Natural killer cell (primary cell): ENCODE results near the gene SLC35F5. TPM values are rescaled to one million over a fixed set of nuclear protein-coding genes. Genes with fewer than 3 reads are reported as not detected.
A peak's percentile ranks its signal among the peaks of the same experiment; 100 is the strongest.

ENCODE experiments used
- ATAC-seq, 3 donors: fragments of 150-1000 bp in 2 of 3; fragments of 200-7000 bp in 1 of 3; cut with Tn5 transposase; 1 replicate in 1 of 3; 2 replicates in 2 of 3; pipeline ENCODE4 v1.10.0; 2021; ENCODE audit warnings: mild to moderate bottlenecking in 2 of 3, moderate library complexity in 2 of 3
- DNase-seq, 2 donors: peaks; one replicate each; pipeline versions ENCODE4 v3.0.0 to v3.0.0-alpha.2; 2013 to 2021; ENCODE audit warnings: mixed read lengths in 1 of 2
- H3K27ac ChIP-seq: one replicate; pipeline ENCODE4 v1.5.1; 2013; ENCODE audit warnings: mild to moderate bottlenecking, low read length
- H3K27me3 ChIP-seq: one replicate; pipeline ENCODE4 v1.6.1; 2013; ENCODE audit warnings: low read length; ENCODE audit not compliant: control insufficient read depth, insufficient read depth
- H3K36me3 ChIP-seq: one replicate; pipeline ENCODE4 v1.6.1; 2013; ENCODE audit warnings: low read length; ENCODE audit not compliant: control insufficient read depth, insufficient read depth
- H3K4me1 ChIP-seq: one replicate; pipeline ENCODE4 v1.6.1; 2013; ENCODE audit warnings: low read length; ENCODE audit not compliant: control insufficient read depth, insufficient read depth
- H3K4me3 ChIP-seq: one replicate; pipeline ENCODE4 v1.5.1; 2013; ENCODE audit warnings: low read length
- H3K9me3 ChIP-seq: one replicate; pipeline ENCODE4 v1.6.1; 2013; ENCODE audit warnings: low read length; ENCODE audit not compliant: control insufficient read depth, insufficient read depth
- H3K27ac Mint-ChIP-seq, 2 donors: one replicate each; pipeline ENCODE4 v1.8.0; 2022; ENCODE audit warnings: mild to moderate bottlenecking in 2 of 2, mixed read lengths in 2 of 2, moderate library complexity in 1 of 2
- H3K27me3 Mint-ChIP-seq, 2 donors: one replicate each; pipeline ENCODE4 v1.8.0; 2022; ENCODE audit warnings: low read depth in 2 of 2, mixed read lengths in 2 of 2
- H3K36me3 Mint-ChIP-seq: one replicate; pipeline ENCODE4 v1.8.0; 2022; ENCODE audit warnings: mixed read lengths
- H3K4me1 Mint-ChIP-seq, 2 donors: one replicate each; pipeline ENCODE4 v1.8.0; 2022; ENCODE audit warnings: mixed read lengths in 2 of 2
- H3K4me3 Mint-ChIP-seq: one replicate; pipeline ENCODE4 v1.8.0; 2022; ENCODE audit warnings: mild to moderate bottlenecking, moderate library complexity, mixed read lengths
- H3K9me3 Mint-ChIP-seq, 2 donors: one replicate each; pipeline ENCODE4 v1.8.0; 2022; ENCODE audit warnings: mixed read lengths in 2 of 2
- WGBS: methylation state at CpG from one replicate; pipeline ENCODE4 v1.1.7; 2013; ENCODE audit warnings: missing lambda C conversion rate; ENCODE audit not compliant: insufficient coverage; 5-methylcytosine and 5-hydroxymethylcytosine counted together
- intact Hi-C: fragments of 100-400 bp; cut with micrococcal nuclease; formaldehyde crosslinking; loops from one replicate; pipeline ENCODE4 v1.14.2; 2022
- total RNA-seq, 4 donors: library from RNA; stranded (reverse); fragments of 120-200 nt in 1 of 4; gene quantifications; one replicate each; pipeline versions ENCODE4 v1.2.3 to v1.2.4, GENCODE V29; 2013 to 2022
- TF ChIP-seq, protein P1 (sequence below): fragments of 200-600 bp; IDR thresholded peaks from one replicate; pipeline ENCODE4 v1.8.0; 2022; ENCODE audit warnings: antibody characterized with exemption

Gene SLC35F5
- total RNA-seq, 3 donors from 2014 or later (not counting 1 experiment from before 2014, with no cell fraction given) = 42.0 to 48.9 (median 42.3) TPM

DNA sequence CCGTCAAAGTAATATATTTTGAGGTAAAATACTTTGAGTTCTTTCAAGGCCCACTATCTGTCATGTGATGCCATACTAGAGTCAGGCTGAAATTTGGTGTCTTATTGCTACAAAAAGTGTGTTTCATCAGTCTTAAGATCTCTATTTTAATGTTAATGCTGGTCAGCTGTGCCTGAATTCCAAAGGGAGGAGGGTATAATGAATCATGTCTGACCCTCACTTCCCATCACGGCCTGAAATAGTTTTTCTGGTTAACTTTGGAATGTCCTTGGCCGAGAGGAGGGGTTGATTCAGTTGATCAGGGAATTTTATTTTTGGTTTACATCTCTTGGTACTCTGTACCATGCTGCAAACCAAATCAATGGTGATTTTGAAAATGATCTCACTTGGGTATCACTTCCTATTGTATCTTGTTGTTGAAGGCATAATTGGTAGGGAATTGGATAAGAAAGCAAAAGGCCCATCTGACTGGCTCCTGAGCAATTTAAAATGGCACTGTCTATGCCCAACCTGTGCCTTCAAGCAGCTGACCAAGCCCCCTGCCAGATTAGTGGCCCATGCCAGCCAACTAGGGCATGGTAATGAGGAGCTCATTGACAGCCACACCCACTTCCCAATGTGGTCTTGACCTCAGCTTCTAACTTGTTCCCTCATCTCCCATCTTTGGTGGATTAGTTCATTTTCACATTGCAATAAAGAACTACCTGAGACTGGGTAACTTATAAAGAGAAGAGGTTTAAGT is 6.1 kb upstream of the SLC35F5 start:
- Mint-ChIP-seq H3K4me3 (no peak overlapping the region), H3K27me3 (peaks cover 0 to 2% of the 10 kb centered on the region in 2 donors), H3K9me3 (no peaks in the 10 kb centered on the region), H3K36me3 (no peaks in the 10 kb centered on the region), H3K4me1 (no peaks in the 10 kb centered on the region), H3K27ac (no peak overlapping the region)
- DNase-seq = no peak
- ATAC-seq = no peak
- Histone ChIP-seq H3K4me1 (peaks cover under 1% of the 10 kb centered on the region), H3K27me3 (no peaks in the 10 kb centered on the region), H3K27ac (no peak overlapping the region), H3K36me3 (no peaks in the 10 kb centered on the region), H3K4me3 (no peak overlapping the region), H3K9me3 (no peaks in the 10 kb centered on the region)
- intact Hi-C loops = no loop called here
- TF ChIP-seq, protein P1, sequence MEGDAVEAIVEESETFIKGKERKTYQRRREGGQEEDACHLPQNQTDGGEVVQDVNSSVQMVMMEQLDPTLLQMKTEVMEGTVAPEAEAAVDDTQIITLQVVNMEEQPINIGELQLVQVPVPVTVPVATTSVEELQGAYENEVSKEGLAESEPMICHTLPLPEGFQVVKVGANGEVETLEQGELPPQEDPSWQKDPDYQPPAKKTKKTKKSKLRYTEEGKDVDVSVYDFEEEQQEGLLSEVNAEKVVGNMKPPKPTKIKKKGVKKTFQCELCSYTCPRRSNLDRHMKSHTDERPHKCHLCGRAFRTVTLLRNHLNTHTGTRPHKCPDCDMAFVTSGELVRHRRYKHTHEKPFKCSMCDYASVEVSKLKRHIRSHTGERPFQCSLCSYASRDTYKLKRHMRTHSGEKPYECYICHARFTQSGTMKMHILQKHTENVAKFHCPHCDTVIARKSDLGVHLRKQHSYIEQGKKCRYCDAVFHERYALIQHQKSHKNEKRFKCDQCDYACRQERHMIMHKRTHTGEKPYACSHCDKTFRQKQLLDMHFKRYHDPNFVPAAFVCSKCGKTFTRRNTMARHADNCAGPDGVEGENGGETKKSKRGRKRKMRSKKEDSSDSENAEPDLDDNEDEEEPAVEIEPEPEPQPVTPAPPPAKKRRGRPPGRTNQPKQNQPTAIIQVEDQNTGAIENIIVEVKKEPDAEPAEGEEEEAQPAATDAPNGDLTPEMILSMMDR = no peak
- WGBS = 94% methylated on average over 3 of the region's 3 CpGs

DNA sequence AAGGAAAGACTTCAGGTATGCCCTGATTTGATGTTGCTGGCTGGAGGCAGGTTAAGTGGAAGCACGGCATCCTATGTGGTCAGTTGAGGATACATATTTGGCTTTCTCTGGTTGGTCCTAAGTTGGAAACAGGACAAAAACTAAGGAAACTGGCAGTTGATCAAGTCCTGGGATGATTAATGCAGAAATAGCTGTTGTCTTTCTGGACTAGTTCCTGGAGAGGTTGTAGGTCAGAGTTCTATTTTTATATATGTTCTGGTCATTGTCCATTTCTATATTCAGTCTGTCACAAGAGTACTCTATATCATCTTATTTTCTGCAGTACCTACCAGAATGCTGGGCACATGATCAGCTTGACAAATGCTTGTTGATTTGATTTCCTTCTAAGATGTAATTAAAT is 4.0 kb upstream of the SLC35F5 start:
- TF ChIP-seq, protein P1 = no peak
- 85% methylated on average over 1 of the region's 1 CpG for WGBS
- H3K27me3 ChIP-seq = no peaks in the 10 kb centered on the region
- peaks cover 6 to 12% of the 10 kb centered on the region in 2 donors for H3K4me1 Mint-ChIP-seq
- no peaks in the 10 kb centered on the region for H3K36me3 Mint-ChIP-seq
- H3K9me3 Mint-ChIP-seq = no peaks in the 10 kb centered on the region
- H3K27ac ChIP-seq = no peak overlapping the region
- H3K27ac Mint-ChIP-seq = no peak overlapping the region
- ATAC-seq (no peak), DNase-seq (no peak)
- H3K36me3 ChIP-seq = no peaks in the 10 kb centered on the region
- no peak overlapping the region for H3K4me3 Mint-ChIP-seq
- peaks cover 0 to 2% of the 10 kb centered on the region in 2 donors for H3K27me3 Mint-ChIP-seq
- intact Hi-C loops = no loop called here
- no peak overlapping the region for H3K4me3 ChIP-seq
- H3K4me1 ChIP-seq = peaks cover 7% of the 10 kb centered on the region
- no peaks in the 10 kb centered on the region for H3K9me3 ChIP-seq

DNA sequence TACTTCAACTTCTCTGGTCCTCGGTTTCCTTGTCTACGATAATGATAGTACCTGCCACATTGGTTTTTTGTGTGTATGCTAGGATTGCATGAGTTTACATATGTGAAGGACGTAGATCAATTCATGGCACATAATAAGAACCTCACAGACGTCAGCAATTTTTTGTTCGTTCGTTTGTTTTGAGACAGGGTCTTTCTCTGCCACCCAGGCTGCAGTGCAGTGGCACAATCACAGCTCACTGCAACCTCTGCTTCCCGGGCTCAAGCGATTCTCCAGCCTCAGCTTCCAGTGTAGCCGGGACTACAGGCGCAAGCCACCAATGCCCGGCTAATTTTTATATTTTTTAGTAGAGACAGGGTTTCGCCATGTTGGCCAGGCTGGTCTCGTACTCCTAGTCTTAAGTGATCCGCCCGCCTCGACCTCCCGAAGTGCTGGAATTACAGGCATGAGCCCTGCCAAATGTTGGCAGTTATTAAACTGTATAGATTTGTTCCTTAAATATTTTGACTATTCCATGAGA is 756 bp upstream of the SLC35F5 start:
- Mint-ChIP-seq H3K4me3 (peak overlapping the region; percentile 88), H3K27me3 (peaks cover 0 to 2% of the 10 kb centered on the region in 2 donors), H3K9me3 (no peaks in the 10 kb centered on the region), H3K36me3 (no peaks in the 10 kb centered on the region), H3K4me1 (peaks cover 14 to 23% of the 10 kb centered on the region in 2 donors), H3K27ac (peak overlapping the region; percentile 84 to 95)
- no peak for DNase-seq
- no peaks in the 10 kb centered on the region for H3K9me3 ChIP-seq
- intact Hi-C loops = loop anchor here (2.0 kb wide), 1 partner anchor 134 kb away; the partner anchor contains the start of gene ACTR3
- TF ChIP-seq, protein P1 = no peak
- peak overlapping the region; percentile 48 for H3K4me3 ChIP-seq
- 33% methylated on average over 16 of the region's 17 CpGs for WGBS
- peaks cover 6% of the 10 kb centered on the region for H3K36me3 ChIP-seq
- H3K27me3 ChIP-seq = no peaks in the 10 kb centered on the region
- H3K4me1 ChIP-seq = peaks cover 7% of the 10 kb centered on the region
- peak overlapping the region; percentile 80 for H3K27ac ChIP-seq
- ATAC-seq = peak; percentile 7 to 13 (median 12)
